HG03196 (cell line): ENCODE data around the gene RAP2A.

Source experiments
- ATAC-seq: cut with Tn5 transposase; IDR thresholded peaks from one replicate; pipeline ENCODE4 v1.9.1; 2021; ENCODE audit not compliant: unreplicated experiment

Gene RAP2A

GRCh38 chr13:97492684-97493371 lies 58.9 kb downstream of the RAP2A start:
- no peak for ATAC-seq

GRCh38 chr13:97493456-97493855 lies 59.5 kb downstream of the RAP2A start:
- ATAC-seq, result no peak

- ATAC-seq, result no peak
Observed at GRCh38 chr13:97495678-97496077, 61.7 kb downstream of the RAP2A start.

GRCh38 chr13:97496511-97496910 lies 62.5 kb downstream of the RAP2A start:
- ATAC-seq, result no peak

- no peak for ATAC-seq
Observed at GRCh38 chr13:97497400-97497799, 63.4 kb downstream of the RAP2A start.

GRCh38 chr13:97498419-97498818 lies 64.5 kb downstream of the RAP2A start:
- ATAC-seq, result no peak

- no peak for ATAC-seq
Observed at GRCh38 chr13:97499181-97499580, 65.2 kb downstream of the RAP2A start.

- no peak for ATAC-seq
Observed at GRCh38 chr13:97502181-97502580, 68.2 kb downstream of the RAP2A start.

- no peak for ATAC-seq
Observed at GRCh38 chr13:97502706-97503105, 68.7 kb downstream of the RAP2A start.

- no peak for ATAC-seq
Observed at GRCh38 chr13:97505017-97505416, 71.0 kb downstream of the RAP2A start.

- ATAC-seq, result no peak
Observed at GRCh38 chr13:97506511-97506910, 72.5 kb downstream of the RAP2A start.

- ATAC-seq, result no peak
Observed at GRCh38 chr13:97512732-97513131, 78.8 kb downstream of the RAP2A start.

- ATAC-seq, result no peak
Observed at GRCh38 chr13:97515643-97516042, 81.7 kb downstream of the RAP2A start.

GRCh38 chr13:97517967-97518366 lies 84.0 kb downstream of the RAP2A start:
- no peak for ATAC-seq
